HG02798 (cell line): ENCODE data around the gene RASA1.
"Not testable (repeated sequence)": the region's sequence is repeated elsewhere in the genome, so short reads cannot be mapped to it uniquely, and the experiment has no call there.

Experiments
- ATAC-seq: cut with Tn5 transposase; IDR thresholded peaks from one replicate; pipeline ENCODE4 v1.9.1; 2021; ENCODE audit warnings: mild to moderate bottlenecking; ENCODE audit not compliant: unreplicated experiment, poor library complexity

RASA1 gene

GRCh38 chr5:87278590-87279100, 11.0 kb downstream of the RASA1 start:
- ATAC-seq, result no peak

GRCh38 chr5:87282269-87282668, 14.6 kb downstream of the RASA1 start:
- no peak for ATAC-seq

- ATAC-seq, result not testable (repeated sequence)
Measured at GRCh38 chr5:87287266-87287665, 19.6 kb downstream of the RASA1 start.

GRCh38 chr5:87298692-87299362, 31.1 kb downstream of the RASA1 start:
- ATAC-seq, result no peak

- no peak for ATAC-seq
Measured at GRCh38 chr5:87300176-87300575, 32.5 kb downstream of the RASA1 start.

- peak; percentile 57 for ATAC-seq
Measured at GRCh38 chr5:87300744-87301143, 33.1 kb downstream of the RASA1 start.

- ATAC-seq, result no peak
Measured at GRCh38 chr5:87302061-87302460, 34.4 kb downstream of the RASA1 start.

GRCh38 chr5:87303324-87303723, 35.6 kb downstream of the RASA1 start:
- ATAC-seq, result no peak

GRCh38 chr5:87306090-87306489, 38.4 kb downstream of the RASA1 start:
- ATAC-seq, result not testable (repeated sequence)

GRCh38 chr5:87307796-87308423, 40.2 kb downstream of the RASA1 start:
- ATAC-seq, result peak; percentile 94

- no peak for ATAC-seq
Measured at GRCh38 chr5:87311405-87312279, 44.0 kb downstream of the RASA1 start.

GRCh38 chr5:87313216-87313615, 45.5 kb downstream of the RASA1 start:
- ATAC-seq, result no peak

GRCh38 chr5:87319469-87319868, 51.8 kb downstream of the RASA1 start:
- no peak for ATAC-seq

GRCh38 chr5:87321605-87322004, 53.9 kb downstream of the RASA1 start:
- ATAC-seq, result no peak

- ATAC-seq, result no peak
Measured at GRCh38 chr5:87322381-87322780, 54.7 kb downstream of the RASA1 start.

GRCh38 chr5:87327998-87328397, 60.3 kb downstream of the RASA1 start:
- ATAC-seq, result no peak

- no peak for ATAC-seq
Measured at GRCh38 chr5:87329114-87329513, 61.4 kb downstream of the RASA1 start.

- ATAC-seq, result no peak
Measured at GRCh38 chr5:87339986-87340385, 72.3 kb downstream of the RASA1 start.

- ATAC-seq, result peak; percentile 99
Measured at GRCh38 chr5:87340716-87341115, 73.0 kb downstream of the RASA1 start.

- no peak for ATAC-seq
Measured at GRCh38 chr5:87347272-87347671, 79.6 kb downstream of the RASA1 start.

GRCh38 chr5:87347841-87348240, 80.2 kb downstream of the RASA1 start:
- no peak for ATAC-seq
